ENCODE data around the gene PAQR6. TPM values are rescaled to one million over a fixed set of nuclear protein-coding genes. Genes with fewer than 3 reads are reported as not detected.
A peak's percentile ranks its signal among the peaks of the same experiment; 100 is the strongest.

The PAQR6 gene
- total RNA-seq, 1 experiment from 2014 or later, result 15.8 TPM

DNA sequence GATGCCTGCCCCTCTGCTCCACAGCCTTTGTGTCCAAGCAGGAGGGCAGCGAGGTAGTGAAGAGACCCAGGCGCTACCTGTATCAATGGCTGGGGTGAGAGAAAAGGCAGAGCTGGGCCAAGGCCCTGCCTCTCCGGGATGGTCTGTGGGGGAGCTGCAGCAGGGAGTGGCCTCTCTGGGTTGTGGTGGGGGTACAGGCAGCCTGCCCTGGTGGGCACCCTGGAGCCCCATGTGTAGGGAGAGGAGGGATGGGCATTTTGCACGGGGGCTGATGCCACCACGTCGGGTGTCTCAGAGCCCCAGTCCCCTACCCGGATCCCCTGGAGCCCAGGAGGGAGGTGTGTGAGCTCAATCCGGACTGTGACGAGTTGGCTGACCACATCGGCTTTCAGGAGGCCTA lies 5.1 kb downstream of the PAQR6 start:
- Mint-ChIP-seq H3K27me3 (ENCODE audit: low read depth) (peaks cover 4% of the 10 kb centered on the region; the same call in 1 of the 2 replicates), H3K9me3 (no peaks in the 10 kb centered on the region), H3K27ac (peak overlapping the region in 2 of 3 experiments; percentile 60 to 64; a peak in 1 of 7 replicates), H3K4me3 (no peak overlapping the region), H3K4me1 (peaks cover 6 to 12% of the 10 kb centered on the region in 2 experiments), H3K36me3 (ENCODE audit: insufficient read depth in 1 of 3, low read depth in 3 of 3) (peaks cover 7 to 27% (median 23%) of the 10 kb centered on the region in 3 experiments; a peak in 5 of 7 replicates)
- Histone ChIP-seq H3K4me1 (ENCODE audit: insufficient read depth, low read length) (no peaks in the 10 kb centered on the region), H3K4me2 (ENCODE audit: insufficient read depth, insufficient read length, low read length) (no peak overlapping the region), H3K79me2 (ENCODE audit: insufficient read depth, low read length) (no peaks in the 10 kb centered on the region), H3K9ac (ENCODE audit: extremely low read depth, insufficient read length, low read length) (no peak overlapping the region), H3K27ac (ENCODE audit: insufficient read length, low read depth, low read length) (no peak overlapping the region), H2BK12ac (ENCODE audit: insufficient read length, low read depth, low read length) (no peak overlapping the region), H3K23ac (ENCODE audit: insufficient read length, low read depth, low read length) (no peak overlapping the region), H4K5ac (ENCODE audit: insufficient read length, low read depth, low read length) (no peak overlapping the region), H2BK15ac (ENCODE audit: low read depth, low read length) (no peak overlapping the region), H4K91ac (ENCODE audit: insufficient read length, low read depth, low read length) (no peak overlapping the region), H4K8ac (replicated peaks; ENCODE audit: insufficient read length, low read depth, low read length) (no peak overlapping the region), H3K27me3 (ENCODE audit: insufficient read depth, low read length) (no peaks in the 10 kb centered on the region), H3K9me3 (ENCODE audit: control insufficient read depth, low read depth, low read length) (no peaks in the 10 kb centered on the region), H2AK5ac (ENCODE audit: insufficient read length, low read length) (no peak overlapping the region), H3K79me1 (ENCODE audit: insufficient read depth, low read depth, low read length, poor library complexity, severe bottlenecking) (no peaks in the 10 kb centered on the region), H2AFZ (ENCODE audit: low read length) (no peak overlapping the region), H2BK5ac (ENCODE audit: insufficient read length, low read length) (no peak overlapping the region), H3T11ph (ENCODE audit: low read length) (no peak overlapping the region), H3K4ac (ENCODE audit: low read depth, low read length) (no peak overlapping the region), H3K23me2 (ENCODE audit: insufficient read length, low read depth, low read length, poor library complexity, severe bottlenecking) (peaks cover 3% of the 10 kb centered on the region), H2BK20ac (ENCODE audit: low read depth, low read length, poor library complexity, severe bottlenecking) (no peak overlapping the region), H3K56ac (ENCODE audit: insufficient read length, low read depth, low read length) (no peak overlapping the region), H3K14ac (ENCODE audit: insufficient read depth, low read length) (no peak overlapping the region), H4K20me1 (ENCODE audit: control insufficient read depth, insufficient read depth, insufficient read length) (no peaks in the 10 kb centered on the region), H2BK120ac (ENCODE audit: low read depth, low read length, poor library complexity, severe bottlenecking) (no peak overlapping the region), H3K18ac (ENCODE audit: insufficient read length, low read depth, low read length) (no peak overlapping the region)
- DNase-seq, result no peak
- no CpG with 5 or more reads among the region's 10 CpGs for WGBS (ENCODE audit: extremely low coverage, insufficient read length, low lambda C conversion rate)
- TF ChIP-seq, protein P1, sequence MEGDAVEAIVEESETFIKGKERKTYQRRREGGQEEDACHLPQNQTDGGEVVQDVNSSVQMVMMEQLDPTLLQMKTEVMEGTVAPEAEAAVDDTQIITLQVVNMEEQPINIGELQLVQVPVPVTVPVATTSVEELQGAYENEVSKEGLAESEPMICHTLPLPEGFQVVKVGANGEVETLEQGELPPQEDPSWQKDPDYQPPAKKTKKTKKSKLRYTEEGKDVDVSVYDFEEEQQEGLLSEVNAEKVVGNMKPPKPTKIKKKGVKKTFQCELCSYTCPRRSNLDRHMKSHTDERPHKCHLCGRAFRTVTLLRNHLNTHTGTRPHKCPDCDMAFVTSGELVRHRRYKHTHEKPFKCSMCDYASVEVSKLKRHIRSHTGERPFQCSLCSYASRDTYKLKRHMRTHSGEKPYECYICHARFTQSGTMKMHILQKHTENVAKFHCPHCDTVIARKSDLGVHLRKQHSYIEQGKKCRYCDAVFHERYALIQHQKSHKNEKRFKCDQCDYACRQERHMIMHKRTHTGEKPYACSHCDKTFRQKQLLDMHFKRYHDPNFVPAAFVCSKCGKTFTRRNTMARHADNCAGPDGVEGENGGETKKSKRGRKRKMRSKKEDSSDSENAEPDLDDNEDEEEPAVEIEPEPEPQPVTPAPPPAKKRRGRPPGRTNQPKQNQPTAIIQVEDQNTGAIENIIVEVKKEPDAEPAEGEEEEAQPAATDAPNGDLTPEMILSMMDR (conservative IDR thresholded peaks at IDR 0.05), result no peak
